DMS153 treated with DMSO at 0.1 percent for 48 hours (cell line): ENCODE data around the gene OR2AE1.

ENCODE experiments used
- DNase-seq: peaks from one replicate; lab custom pipeline; 2025; ENCODE audit not compliant: unreplicated experiment; lab: John Stamatoyannopoulos, UW

The OR2AE1 gene

GRCh38 chr7:99860281-99861127 is 16.3 kb downstream of the OR2AE1 start:
- DNase-seq = no peak

GRCh38 chr7:99855236-99855635 is 21.6 kb downstream of the OR2AE1 start:
- no peak for DNase-seq

GRCh38 chr7:99848420-99849216 is 28.2 kb downstream of the OR2AE1 start:
- DNase-seq = no peak

GRCh38 chr7:99844328-99844727 is 32.5 kb downstream of the OR2AE1 start:
- no peak for DNase-seq

- DNase-seq = no peak
Measured at GRCh38 chr7:99843808-99844207, 33.0 kb downstream of the OR2AE1 start.

- DNase-seq = no peak
Measured at GRCh38 chr7:99842926-99843325, 33.9 kb downstream of the OR2AE1 start.

GRCh38 chr7:99840136-99840869 is 36.5 kb downstream of the OR2AE1 start:
- no peak for DNase-seq

- peak; percentile 8 for DNase-seq
Measured at GRCh38 chr7:99839287-99840021, 37.4 kb downstream of the OR2AE1 start.

- DNase-seq = no peak
Measured at GRCh38 chr7:99837649-99838361, 39.0 kb downstream of the OR2AE1 start.

- no peak for DNase-seq
Measured at GRCh38 chr7:99835189-99835588, 41.6 kb downstream of the OR2AE1 start.

- no peak for DNase-seq
Measured at GRCh38 chr7:99834382-99834781, 42.5 kb downstream of the OR2AE1 start.

GRCh38 chr7:99833289-99833877 is 43.5 kb downstream of the OR2AE1 start:
- no peak for DNase-seq

- no peak for DNase-seq
Measured at GRCh38 chr7:99831595-99831994, 45.2 kb downstream of the OR2AE1 start.

- DNase-seq = no peak
Measured at GRCh38 chr7:99829524-99830160, 47.2 kb downstream of the OR2AE1 start.

- no peak for DNase-seq
Measured at GRCh38 chr7:99828811-99829210, 48.0 kb downstream of the OR2AE1 start.

GRCh38 chr7:99827040-99827778 is 49.6 kb downstream of the OR2AE1 start:
- no peak for DNase-seq
